NCI-H2196 treated with DMSO at 0.1 percent for 48 hours (cell line): ENCODE measurements around the gene GRAP2.
"Not testable (repeated sequence)": the region's sequence is repeated elsewhere in the genome, so short reads cannot be mapped to it uniquely, and the experiment has no call there.

Experiments used
- DNase-seq: peaks from one replicate; lab custom pipeline; 2025; ENCODE audit not compliant: unreplicated experiment; lab: John Stamatoyannopoulos, UW

The GRAP2 gene

DNA sequence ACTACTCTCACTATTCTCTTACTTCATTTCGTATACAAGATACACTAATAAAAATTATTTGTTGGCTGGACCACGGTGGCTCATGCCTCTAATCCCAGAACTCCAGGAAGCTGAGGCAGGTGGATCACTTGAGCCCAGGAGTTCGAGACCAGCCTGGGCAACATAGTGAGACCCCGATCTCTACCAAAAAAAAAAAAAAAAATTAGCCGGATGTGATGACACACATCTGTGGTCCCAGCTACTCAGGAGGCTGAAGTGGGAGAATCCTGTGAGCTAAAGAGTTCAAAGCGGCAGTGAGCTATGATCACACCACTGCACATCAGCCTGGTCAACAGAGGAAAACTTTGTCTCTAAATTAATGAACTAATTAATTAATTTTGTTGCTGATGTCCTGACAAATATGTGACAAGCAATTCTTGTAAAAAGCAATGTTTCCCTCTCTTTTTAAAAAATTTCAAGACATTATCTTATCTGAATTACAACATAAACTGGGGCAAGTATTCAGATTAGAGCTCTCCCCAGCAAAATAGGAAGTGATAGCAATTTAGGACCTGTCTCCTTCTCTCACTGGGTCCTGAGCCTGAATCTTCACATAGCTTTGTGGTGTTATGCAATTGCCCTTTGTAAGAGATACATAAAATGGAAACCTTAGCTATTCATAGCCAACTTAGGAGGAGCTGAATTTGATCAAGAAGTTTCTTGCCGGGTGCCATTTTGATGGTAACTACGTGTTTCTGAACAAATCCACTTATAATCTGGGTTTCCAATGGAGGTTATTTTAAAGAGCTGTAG, 41.8 kb downstream of the GRAP2 start:
- DNase-seq = no peak

DNA sequence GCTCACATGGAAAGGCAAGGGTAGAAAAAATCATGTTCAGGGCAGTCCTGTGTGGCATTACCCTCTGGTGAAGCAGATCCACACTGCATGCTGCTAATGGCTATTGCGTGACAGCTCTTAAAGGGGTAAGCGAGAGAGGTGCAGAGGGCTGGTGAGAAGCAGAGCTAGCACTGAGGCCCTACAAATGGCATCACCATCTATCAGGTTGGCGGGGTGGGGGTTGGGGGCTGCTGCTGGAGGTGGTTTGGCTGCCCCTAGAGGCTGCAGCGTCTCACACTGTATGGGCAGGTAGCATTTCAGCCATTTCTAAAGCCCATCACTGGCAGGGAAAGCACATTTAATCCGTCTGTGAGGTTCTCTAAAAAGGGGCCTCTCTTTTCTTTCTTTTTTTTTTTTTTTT, 42.5 kb downstream of the GRAP2 start:
- DNase-seq = no peak

DNA sequence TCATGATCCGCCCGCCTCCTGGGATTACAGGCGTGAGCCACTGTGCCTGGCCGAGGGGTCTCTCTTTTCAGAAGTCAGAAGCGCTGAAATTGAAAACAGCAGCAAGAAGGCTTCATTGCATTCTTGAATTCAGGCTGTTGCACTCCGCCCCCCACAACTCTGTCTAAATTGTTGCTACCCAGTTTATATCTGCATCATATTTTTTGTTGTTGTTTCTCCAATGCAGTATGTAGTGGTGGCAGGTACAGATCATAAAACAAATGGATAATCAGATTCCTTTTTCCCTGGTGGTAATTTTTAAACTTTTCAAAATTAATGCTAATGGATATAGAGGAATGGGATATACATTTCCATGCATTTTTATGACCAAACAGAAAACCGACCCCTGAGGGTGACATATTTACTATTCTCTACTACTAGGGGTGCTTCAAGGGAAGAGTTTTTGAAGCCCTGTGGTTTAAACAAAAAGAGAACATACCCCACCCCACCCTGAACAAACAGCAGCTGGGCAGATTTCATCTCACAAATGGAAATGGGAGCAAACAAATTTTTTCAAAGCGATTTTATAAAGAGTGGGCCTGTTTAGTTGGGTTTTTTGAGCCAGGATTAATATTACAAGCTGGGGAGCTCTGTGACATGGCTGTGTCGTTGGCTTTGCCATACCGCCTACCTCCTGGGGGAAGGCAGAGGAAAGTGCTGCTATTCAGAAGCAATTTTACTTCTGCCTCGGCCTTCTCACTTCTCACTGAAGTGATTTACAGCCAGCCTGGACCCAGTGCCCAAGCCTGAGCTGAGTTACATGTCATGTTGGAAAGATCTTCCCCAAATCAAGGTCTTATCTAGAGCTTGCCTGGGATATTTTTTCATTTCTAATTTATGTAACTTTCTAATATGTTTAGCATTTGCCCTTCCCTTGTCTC, 43.3 kb downstream of the GRAP2 start:
- DNase-seq = no peak

DNA sequence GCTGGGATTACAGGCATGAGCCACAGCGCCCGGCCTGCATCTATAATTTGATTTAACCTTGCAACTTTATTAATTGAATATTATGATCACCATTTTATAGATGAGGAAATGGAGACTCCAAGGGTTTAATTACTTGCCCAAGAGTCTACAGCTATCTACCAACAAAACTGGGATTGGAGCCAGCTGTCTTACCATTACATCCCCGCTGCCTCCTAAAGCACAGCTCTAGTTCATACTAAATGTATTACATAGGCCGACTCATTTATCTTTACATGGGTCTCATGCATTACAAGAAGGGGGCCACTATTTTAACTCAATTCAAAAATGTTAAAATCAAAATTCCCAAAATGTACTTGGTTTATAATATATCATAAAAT, 45.2 kb downstream of the GRAP2 start:
- no peak for DNase-seq

DNA sequence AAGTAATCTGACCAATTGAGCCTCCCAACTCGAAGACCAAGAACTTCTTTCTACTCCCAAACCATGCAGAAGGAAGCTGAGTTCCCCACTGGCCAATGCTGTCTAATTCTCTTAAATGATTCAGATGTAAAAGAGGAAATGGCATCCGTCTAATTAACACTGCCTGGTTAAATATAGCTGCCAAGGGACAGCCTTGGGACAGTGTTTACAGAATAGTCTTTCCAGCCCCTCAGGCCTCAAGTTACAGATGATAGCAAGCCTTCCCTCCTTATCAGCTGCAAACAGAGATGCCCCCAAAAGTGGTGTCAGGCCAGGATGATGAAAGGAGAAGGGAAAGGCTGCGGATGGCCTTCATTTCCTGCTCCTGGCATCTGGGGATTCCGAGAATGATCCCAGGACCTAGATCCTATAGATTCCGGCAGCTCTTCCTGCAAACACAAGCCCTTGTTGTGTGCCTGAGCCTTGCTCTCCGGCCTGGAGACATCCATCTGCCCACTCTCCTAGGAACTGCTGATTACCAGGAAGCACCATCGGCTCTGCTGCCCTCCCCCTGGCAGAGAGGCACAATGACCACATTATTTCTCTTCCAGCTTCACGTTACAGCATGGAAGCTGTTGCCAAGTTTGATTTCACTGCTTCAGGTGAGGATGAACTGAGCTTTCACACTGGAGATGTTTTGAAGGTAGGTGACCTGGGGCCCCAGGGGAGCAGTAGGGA, 45.8 kb downstream of the GRAP2 start:
- peak; percentile 92 for DNase-seq

DNA sequence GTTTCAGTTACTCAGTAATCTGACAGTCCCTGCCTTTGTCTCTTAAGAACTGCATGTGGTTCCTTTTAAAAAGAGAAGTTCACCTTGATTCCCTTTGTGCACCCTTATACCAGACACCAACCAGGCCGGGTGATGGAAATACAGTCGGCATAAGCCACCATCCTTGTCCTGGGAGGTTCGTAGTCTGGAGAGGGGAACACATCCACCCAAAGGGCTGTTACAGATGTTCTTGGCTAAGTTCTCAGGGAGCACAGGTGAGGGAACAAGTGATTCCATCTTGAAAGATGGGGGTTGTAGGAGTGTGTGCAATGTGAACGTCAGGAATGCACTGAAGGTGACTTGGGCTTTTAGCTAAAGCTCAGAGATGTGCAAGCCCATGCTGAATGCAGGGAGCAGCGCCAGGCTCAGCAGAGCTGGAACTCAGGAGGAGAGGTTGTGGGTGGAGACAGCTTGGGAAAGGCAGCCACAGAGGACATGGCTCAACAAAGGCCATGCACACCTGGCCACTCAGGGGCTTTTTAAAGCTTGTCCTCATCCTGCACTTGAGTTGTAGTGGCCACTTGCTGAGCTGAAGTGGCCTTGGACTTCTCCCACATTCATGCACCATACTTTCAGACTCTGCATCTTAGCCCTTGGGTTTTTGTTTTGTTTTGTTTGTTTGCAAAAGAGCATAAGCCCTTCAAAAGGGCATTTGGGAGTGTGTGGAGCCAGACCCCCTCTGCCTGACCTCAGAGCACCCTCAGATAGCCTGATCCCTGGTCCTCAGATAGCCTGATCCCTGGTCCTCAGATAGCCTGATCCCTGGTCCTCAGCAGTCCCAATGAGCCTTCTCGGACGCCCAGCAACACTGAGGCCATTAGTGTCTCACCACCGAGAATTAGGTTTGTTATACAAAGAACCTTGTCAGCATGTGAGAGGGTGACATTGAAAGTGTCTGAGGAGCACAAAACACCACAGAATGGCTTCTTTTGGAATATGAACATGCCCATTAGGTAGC, 46.6 kb downstream of the GRAP2 start:
- DNase-seq = peak; percentile 86

DNA sequence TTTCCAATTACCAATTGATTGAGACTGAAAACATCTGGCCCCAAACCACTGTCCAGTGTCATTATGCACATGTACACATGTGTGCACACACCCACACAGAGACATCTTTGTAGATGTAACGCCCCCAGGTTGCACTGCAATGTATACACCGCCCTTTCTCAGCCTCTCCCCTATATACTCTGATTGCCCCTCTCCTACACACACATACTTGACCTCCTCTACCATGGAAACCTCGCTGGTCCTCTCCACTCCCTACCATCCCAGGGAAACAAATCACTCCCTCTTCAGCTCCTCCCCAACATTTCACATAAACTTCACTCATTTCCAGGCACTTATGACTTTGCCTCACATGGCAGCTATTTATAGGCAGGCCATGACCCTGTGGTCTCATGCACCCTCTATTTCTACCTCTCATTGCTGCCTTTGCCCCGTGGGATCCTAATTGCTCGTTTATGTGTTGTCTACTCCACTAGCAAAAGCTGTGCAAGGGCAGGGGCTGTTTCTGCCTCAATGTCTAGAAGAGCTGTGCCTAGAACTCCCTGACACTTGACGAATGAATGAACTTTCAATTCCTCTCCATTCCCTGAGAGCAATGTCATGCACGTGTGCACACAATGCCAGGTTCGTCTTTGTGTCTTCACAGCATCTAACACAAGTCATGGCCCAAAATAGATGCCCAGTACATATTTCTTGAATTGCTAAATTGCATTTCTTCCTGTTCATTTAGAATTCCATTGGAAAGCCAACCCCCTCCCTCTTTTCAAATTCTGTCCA, 49.3 kb downstream of the GRAP2 start:
- no peak for DNase-seq

DNA sequence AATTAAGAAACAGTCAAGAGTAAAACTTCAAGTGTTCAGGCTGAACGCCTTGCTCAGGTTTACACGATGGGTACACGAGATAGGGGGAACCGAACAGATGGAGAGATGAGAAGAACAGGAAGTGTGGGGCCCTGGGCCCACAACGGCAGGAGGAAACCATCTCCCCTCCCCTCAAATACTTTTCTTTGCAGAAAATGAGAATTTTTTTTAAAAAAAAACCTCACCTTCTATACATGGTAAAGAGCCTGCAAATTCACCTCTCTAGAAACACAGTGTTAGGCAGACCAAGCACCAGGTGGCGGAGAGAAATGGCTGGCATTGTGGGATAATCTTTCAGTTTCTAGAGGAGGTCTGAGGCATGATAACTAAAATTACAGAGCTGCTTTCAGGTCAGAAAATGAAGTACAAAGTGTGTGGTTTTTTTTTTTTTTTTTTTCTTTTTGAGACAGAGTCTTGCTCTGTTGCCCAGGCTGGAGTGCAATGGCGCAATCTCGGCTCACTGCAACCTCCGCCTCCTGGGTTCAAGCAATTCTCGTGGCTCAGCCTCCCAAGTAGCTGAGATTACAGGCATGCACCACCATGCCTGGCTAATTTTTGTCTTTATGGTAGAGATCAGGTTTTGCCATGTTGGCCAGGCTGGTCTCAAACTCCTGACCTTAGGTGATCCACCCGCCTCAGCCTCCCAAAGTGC, 50.9 kb downstream of the GRAP2 start:
- DNase-seq = not testable (repeated sequence)

DNA sequence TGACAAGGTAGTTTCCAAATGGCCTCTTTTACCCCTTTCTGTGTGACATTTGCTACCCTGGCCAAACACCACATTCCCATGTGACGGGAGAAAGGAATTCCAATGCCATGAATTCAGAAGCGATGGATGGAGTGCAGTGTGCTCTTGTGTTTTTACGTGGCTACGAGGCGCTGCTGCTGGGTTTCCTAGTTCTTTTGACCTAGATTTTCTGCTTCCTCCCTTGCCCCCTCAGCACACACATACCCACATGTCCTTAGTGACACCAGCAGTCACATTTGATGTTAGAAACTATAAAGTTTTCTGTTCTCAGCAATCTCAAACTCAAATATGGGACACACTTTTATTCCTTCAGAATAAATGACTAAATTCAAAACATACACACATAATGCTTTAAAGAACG, 51.5 kb downstream of the GRAP2 start:
- DNase-seq = no peak

DNA sequence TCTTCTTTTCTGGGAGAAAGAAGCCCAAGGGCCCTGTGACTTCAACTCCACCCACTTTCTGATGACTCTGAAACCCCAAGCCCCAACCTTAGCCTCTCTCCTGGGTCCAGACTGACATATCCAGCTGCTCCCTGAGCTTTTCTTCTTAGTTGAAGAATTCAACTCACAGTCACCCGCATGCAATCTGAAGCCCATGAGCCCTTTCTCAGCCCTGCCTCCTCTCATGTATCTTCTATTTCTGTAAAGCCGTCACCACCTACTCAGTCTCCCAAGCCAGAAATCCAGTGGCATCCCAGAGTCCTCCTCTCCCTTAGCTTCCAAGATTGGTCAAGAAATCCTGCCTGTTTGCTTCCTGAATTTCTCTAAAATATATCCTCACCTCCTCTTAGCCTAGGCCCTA, 52.2 kb downstream of the GRAP2 start:
- no peak for DNase-seq

DNA sequence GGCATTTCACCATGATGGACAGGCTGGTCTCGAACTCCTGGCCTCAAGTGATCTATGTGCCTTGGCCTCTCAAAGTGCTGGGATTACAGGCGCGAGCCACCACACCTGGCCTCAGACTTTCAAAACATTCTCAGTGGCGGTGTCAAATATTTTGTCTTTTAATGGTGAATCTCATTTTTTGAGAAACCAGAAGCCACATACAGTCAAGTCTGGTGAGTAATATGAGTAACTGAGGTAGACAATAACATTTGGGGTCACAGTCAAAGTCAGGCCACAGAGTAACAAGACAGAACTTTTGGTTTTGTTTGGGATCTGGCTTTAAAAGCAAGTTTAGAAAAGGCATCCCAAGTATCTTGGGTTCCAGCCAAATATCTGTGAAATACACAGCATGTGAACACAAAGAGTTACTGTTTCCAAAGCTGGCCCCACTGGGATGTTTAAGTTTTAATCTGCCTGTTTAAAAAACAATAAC, 53.7 kb downstream of the GRAP2 start:
- no peak for DNase-seq

DNA sequence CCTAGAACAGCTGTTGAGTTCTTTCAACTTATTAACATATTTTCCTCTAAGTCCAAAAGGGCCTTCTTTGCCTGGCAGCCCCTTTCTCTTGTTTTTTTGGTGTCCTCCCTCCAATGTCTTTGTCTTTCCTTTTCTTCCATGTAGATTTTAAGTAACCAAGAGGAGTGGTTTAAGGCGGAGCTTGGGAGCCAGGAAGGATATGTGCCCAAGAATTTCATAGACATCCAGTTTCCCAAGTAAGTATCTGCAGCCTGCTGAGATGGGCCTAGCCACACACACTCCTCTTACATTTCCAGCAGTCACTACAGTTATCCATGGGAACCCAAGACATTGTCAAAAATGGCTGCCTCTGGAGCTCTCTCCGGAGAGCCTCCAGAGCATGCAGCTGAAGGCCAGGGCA, 54.8 kb downstream of the GRAP2 start:
- no peak for DNase-seq

DNA sequence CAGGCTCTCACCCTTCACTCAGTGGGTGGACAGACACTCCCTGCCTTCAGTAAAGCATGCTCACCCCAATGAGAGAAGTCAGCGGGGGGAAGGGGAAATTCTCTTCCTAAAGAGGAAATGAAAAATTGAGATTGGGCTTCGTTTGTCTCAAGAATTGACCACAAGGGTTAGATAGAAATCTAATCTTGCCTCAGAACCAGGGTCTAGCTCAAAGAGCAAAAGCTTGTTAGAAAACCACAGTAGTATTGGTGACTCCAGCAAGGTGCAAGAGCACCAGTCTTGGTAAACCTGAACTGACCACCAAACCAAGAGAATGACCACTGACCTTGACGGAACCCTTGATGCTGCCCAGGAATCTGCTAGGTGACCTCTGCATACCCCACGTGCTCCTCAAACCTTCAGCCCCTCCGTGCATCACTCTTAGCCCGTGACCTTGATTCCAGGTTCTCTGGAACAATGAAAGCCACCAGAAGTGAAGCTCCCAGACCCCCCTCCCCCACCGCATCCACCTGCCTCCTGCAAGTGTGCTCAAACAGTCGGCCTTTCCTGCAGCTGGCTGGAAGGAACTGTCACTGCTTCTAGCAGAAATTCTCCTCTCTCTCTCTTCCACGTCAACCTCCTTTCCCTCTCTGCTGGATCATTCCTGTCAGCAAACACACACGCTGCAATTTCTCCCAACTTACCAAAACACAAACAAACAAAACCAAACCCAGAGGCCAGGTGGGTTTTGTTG, 56.2 kb downstream of the GRAP2 start:
- DNase-seq = peak; percentile 45

DNA sequence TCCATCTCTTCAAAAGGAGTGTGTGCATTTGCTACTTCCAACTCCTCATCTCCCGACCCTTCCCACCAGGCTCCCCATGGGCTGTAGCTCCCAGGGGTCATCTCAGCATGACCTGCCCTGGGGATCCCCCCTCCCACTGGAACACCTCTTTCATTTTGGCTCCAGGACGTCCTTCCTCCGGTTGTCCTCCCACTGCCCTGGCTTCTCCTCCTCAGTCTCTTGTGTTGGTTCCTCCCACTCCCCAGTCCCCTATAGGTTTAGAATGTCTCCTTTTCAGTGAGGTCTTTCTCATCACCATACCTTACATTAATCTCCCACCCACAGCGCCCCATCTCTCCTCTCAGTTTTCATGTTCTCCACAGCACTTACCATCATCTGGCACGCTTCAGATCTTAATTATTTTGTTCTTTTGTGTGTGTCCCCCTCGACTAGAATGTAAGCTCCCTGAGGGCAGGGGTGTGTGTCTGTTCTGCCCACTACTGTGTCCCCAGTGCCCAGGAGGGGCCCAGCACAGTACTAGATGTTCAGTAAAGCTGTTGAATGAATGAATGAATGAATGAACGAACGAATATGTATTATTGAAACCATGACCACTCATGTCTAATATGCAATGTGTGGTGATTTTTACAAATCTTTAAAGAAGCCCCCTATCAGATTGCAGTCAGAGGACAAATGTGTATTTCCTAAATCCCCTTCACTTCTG, 57.3 kb downstream of the GRAP2 start:
- DNase-seq = no peak

DNA sequence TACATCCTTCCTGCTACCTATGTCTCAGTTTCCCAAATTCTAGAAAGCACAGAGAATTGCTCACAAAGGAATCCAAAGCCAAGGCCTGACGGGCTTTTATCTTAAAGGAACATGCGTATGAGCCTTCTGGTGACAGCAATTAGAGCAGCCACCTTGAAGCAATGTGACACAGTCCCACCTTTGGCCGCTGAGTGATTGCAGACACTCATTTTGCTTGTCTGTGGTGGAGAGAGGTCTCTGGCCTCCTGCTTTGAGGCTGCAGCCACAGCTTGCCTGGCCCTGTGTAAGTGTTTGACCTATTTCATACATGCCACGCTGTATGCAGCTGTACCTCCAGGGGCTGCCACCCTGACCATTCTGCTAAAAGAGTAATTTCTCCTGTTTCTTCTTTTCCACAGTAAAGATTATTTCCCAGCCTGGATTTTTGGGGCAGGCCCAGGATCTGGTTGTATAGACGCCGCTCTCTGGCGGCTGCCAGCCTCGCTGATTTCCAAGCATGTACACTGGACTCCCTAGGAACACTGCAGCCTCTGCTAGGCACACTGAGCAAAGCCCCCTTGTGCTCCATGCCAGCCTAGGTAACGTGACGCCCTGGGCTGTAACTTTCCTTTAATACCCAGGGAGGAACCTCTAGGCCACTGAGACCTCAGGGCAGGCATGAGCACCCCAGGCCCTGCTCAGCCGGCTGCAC, 58.2 kb downstream of the GRAP2 start:
- DNase-seq = no peak

DNA sequence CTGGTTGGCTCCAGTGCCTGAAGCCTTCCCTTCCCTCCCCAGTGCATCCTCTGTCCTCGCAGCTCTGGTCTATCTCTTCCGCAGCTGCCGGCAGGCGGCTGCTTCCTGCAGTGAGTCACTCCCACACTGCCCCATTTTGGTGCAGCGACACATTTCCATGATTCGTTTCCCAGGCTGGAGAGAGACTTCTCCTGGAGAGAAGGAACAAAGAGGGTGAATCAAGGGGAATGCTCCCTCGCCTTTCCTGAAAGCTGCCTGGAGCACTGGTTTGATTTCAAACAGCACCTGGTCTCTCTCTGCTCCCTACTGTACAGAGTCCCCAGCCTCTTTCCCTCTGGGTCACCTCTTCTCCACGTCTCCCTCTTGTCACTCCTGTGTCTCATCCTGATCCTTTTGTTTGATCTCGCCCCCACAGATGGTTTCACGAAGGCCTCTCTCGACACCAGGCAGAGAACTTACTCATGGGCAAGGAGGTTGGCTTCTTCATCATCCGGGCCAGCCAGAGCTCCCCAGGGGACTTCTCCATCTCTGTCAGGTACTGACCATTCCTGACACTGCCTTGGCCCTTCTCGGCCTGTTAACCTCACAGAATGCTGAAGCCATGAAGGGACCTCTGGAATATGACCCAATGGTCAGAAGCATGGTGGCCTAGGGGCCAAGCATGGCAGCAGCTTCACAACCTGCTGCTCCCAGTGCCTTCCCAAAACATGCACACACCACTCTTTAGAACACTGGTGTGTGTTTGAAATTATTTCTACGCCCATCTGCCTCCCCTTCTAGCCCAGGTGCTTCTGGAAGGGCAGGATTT, 59.0 kb downstream of the GRAP2 start, which contains the start of gene TMA7B:
TSS of gene TMA7B (plus strand) at position 758 of the 808 bp plus-strand sequence. CDS start 3,978 bp downstream, outside the sequence.
- no peak for DNase-seq
